Stimulated activated CD8-positive, alpha-beta memory T cell treated with anti-CD3 and anti-CD28 coated beads, Interleukin-7, amount 100 ng/mL, for 1 hour (primary cell): ENCODE data around the gene CTNND2.
"Not testable (repeated sequence)": the region's sequence is repeated elsewhere in the genome, so short reads cannot be mapped to it uniquely, and the experiment has no call there.

Experiments
- DNase-seq, 2 donors: peaks; one replicate each; pipeline ENCODE4 v3.0.0-alpha.2; 2020; ENCODE audit warnings: low read depth in 2 of 2

The CTNND2 gene

DNA sequence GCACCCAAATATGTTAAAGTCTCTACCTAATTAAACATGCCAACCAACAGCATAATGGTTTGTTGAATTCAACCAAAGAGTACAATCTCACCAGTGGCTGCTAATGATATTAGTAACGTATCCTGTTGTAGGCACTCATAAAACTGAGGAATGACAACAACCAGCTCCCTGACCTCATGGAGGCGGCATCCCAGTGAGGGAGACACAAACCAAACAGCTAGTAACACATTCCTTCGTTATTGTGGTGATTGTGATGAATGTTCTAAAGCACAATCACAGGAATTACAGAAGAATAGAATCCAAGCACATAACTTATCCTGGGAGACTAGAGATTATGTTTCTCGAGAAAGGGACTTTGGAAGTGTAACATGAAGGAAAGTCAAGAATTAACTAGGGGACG, 224.6 kb downstream of the CTNND2 start:
- no peak for DNase-seq

DNA sequence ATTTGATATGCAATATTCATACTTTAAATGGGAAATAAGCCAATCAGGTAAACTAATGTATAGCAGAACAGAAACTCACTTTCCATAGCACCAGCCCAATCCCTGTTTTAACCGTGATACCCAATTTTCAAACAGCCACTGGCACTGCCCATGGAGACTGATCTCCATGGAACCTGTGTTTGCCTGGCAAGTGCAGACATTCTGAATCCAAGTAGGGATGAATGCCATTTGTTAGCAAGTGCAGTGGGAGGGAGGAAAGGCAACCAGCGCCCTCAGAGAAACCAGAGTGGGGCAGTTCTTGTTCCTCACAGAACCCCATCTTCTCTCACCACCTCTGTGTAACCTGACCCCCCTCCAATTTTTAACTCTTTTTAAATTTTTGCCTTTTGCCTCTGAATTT, 229.1 kb downstream of the CTNND2 start:
- no peak for DNase-seq

DNA sequence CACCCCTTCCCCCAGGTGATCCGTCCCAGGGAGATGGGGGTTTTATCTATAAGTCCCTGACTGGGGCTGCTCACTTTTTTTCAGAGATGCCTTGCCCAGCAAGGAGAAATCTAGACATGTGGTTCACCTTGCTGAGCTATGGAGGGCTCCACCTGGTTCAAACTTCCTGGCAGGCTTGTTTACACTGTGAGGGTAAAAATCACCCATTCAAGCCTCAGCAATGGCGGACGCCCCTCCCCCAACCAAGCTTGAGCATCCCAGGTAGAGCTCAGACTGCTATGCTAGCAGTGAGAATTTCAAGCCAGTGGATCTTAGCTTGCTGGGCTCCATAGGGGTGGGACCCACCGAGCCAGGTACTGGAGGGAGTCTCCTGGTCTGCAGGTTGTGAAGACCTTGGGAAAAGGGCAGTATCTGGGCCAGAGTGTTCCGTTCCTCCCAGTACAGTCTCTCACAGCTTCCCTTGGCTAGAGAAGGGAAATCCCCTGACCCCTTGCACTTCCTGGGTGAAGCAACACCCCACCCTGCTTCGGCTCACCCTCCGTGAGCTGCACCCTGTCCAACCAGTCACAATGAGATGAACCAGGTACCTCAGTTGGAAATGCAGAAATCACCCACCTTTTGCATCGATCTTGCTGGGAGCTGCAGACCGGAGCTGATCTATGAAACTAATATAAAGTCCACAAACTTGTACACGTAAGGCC, 231.7 kb downstream of the CTNND2 start:
- DNase-seq: no peak

DNA sequence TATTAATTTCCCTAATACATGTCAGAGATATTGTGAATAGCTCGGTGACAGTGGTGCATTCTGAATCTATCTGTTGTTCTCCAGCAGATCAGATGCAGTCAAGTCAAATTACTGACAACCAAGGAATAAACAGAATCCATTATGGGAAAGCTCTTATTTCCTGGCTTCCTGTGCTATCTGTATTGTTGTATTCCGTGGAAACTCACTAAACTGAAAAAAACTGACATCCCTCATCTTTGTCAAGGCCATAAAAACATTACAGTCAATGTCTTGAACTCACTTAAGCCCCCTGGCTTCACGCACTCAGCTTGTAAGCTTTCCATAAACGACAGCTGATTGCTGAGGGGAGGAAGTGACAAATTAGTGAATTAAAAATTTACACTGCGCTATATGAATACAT, 245.9 kb downstream of the CTNND2 start:
- no peak for DNase-seq

DNA sequence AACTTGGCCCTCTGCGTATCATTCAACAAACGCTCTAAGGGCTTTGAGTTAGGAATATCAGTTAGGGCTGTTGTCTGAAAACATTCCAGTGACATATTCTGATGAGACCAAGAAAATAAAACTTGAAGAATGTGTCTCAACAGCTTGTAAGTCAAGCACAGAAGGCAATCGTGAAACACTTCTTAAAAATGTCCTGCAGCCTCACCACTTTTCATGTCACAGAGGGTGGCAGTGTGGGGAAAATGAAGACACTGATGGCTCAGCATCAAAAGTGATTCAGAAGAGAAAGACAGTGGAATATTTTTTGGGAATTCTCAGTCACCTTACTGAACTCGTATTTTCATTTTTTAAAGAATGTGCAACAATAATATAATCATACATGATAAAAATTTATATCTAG, 247.3 kb downstream of the CTNND2 start:
- no peak for DNase-seq

DNA sequence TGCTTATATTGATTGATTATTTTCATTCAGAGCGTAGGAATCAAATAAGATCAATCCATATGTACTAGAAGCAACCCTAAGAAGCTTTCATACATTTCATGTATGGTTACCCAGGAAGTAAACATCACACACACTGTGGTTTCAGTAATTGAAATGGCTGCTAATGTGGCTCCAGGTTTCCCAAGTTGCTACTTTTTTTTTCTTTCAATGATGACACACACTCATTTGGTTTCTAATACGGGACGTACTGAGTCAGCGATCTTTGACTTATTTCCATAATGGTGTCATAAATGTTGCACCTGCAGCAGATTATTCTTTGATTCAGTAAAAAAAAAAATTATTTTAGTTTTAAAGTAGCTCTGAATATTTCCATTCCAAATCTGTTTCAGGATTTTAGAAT, 248.6 kb downstream of the CTNND2 start:
- no peak for DNase-seq

DNA sequence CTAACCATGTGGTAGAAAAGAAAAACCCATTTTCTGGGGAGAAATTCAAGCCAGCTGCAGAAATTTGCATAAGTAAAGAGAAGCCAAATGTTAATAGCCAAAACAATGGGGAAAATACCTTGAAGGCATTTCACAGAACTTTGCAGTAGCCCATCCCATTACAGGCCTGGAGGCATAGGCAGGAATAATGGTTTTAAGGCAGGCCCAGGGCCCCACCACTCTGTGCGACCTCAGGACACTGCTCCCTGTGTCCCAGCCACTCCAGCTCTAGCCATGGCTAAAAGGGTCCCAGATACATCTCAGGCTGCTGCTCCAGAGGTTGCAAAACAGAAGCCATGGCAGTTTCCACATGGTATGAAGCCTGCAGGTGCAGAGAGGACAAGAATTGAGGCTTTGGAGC, 253.3 kb downstream of the CTNND2 start:
- DNase-seq: no peak

DNA sequence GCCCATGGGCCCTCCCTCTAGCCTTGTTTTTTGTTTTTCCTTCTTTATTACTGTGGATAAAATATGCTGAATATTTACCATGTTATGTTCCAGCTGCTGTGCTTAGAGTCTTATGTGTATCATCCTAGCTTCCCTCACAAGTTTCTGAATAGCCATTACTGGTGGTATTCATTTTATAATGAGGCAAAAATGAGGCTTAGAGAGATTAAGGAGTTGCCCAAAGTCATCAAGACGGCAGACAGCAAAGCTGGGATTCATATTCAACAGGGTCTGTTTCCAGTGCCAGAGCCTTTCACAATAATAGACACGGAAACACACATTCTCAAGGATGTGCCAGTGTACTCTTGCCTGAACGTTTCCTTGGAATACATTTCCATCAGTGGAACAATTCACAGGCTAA, 258.1 kb downstream of the CTNND2 start:
- DNase-seq: no peak

DNA sequence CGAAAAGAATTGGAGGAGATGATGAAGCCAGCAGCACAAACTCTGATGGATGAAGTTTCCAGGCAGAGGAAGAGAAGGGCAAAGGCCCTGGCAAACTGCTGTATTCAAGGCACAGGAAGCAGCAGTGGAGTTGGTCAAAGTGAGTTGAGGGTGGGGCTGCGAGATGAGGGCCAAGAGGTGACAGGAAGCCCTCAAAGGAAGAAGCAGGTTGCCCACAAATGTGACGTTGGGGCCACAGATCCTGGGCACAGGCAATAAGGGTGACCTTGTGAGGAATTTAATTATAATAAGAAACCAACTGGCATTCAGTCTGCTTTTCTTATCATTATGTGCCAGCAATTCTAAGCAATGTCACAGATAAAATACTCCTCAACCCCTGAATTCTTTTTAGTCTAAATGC, 261.8 kb downstream of the CTNND2 start:
- no peak for DNase-seq

DNA sequence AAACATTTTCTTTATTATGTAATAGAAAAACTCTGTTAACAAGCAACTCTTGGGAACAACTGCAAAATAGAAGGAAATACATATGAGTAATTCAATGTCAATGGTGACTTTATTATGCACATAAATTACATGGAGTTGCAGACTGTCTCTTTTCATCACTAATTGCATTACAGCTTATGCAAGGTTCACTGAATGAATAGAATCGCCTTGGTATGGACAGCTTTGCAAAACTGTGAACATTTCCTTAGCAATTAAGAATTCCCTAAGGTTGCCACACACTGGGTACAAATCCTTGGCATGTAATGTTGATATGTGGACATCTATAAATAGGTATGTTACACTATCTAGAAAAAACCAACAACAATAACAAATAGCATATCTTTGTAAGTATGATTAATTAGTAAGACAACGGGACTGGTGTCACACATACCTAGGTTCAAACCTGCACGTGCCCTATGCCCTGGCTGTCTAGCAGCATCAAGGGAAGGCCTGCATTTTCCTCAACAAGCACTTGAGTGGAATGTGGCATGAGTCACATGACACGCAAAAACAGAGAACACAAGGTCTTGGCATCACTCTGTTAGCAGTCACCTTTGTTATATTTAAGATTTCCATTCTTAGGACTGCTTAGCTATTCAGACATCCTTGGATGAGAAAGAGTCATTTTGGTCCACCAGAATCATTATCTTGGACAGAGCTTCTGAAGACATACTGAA, 263.9 kb downstream of the CTNND2 start:
- no peak for DNase-seq

DNA sequence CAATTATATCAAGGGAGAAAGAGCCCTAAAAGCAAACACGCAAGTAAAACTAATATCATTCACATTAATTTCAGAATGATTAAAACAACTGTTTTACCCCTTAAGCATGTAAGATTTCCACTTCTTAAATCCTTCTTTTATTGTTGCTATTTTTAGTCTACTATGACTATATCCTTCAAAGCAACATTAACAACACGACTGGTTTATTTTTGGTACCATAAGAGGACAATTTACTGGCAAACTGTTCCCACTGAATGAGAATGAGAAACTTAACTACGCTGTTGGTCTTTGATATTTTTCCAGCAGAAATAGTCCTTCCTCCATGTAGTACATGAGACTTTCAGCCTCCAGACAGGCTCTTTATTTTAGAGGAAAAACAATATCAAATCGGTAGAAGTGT, 281.5 kb downstream of the CTNND2 start:
- no peak for DNase-seq

DNA sequence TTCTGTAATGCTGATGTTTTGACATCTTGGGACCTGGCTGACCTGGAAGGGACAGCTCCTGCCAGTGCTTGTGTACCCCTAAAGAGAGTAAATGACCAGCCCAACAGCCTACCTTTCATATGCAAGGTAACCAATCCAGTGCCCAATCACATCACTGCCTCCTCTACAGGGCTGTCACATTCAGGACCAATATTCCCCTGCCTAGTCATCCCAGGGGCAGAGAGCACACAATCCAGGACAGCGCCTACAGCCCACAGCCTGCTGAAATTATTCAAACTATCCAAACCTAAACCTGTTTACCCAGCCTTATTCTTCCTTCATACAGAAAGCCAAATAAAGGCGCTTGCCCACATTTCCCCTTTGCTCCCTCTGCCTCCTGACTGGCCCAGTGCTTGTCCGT, 284.1 kb downstream of the CTNND2 start:
- DNase-seq: no peak

DNA sequence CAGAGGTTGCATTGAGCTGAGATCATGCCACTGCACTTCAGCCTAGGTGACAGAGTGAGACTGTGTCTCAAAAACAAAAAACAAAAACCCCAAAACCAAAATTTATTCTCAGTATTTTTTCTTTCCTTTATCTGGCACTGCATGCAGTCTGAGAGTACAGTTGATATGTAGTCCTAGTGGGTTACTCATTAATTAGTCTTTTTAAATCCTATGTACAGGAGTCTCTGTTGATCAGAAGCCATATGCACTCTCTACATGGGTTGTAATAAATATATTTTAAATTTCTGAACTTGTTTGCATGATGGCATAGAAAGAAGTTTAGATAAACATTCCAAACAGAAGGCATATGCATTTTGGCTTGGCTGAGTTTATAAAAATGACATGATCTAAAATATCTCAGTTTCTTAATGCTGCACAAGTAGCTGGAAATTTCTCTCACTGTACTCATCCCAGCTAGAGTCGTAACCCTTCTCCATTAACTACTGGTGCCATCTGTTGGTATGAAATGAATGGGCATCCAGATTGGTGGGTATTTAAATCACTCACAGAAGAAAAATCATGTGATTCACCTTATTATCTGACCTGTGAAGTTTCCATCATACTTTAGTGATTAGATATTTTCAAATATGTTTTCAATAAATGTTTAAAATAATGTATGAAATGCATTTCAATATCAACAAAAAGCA, 284.8 kb downstream of the CTNND2 start:
- DNase-seq: no peak

DNA sequence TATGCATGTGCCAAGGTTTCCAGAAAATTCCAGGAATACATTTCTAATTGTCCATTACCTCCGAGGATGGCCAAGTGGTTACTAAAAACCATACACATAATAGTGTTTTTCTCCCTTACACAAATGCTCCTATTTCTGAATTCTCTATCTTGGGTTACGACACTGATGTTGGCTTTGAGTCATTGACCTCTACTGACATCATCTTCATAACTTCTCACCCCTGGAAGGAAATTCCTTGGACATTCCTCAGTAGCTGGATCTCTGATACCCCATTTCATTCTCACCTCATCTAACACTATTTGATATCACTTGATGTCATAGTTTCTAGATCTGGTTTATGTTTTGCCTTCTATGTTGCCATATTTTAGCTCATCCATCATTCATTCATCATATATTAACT, 287.2 kb downstream of the CTNND2 start:
- no peak for DNase-seq

DNA sequence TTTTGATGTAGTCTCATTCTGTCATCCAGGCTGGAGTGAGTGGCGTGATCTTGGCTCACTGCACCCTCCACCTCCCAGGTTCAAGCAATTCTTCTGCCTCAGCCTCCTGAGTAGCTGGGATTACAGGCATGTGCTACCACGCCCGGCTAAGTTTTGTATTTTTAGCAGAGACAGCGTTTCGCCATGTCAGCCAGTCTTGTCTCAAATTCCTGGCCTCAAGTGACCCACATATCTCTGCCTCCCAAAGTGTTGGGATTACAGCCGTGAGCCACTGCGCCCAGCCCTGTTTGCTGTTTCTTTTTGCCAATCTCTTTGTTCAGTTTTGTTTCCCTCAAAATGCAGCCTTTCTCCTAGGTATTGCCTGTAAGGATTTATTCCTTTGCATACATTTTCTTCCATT, 287.6 kb downstream of the CTNND2 start:
- DNase-seq: not testable (repeated sequence)

DNA sequence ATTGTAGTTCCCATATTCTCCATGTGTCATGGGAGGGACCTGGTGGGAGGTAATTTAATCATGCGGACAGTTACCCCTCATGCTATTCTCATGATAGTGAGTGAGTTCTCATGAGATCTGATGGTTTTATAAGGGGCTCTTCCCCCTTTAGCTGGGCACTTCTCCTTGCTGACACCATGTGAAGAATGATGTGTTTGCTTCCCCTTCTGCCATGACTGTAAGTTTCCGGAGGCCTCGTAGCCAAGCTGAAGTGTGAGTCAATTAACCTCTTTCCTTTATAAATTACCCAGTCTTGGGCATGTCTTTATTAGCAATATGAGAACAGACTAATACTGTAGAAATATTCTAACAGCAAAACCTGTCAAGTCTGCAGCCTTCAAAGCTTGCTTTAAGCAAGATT, 293.2 kb downstream of the CTNND2 start:
- no peak for DNase-seq

DNA sequence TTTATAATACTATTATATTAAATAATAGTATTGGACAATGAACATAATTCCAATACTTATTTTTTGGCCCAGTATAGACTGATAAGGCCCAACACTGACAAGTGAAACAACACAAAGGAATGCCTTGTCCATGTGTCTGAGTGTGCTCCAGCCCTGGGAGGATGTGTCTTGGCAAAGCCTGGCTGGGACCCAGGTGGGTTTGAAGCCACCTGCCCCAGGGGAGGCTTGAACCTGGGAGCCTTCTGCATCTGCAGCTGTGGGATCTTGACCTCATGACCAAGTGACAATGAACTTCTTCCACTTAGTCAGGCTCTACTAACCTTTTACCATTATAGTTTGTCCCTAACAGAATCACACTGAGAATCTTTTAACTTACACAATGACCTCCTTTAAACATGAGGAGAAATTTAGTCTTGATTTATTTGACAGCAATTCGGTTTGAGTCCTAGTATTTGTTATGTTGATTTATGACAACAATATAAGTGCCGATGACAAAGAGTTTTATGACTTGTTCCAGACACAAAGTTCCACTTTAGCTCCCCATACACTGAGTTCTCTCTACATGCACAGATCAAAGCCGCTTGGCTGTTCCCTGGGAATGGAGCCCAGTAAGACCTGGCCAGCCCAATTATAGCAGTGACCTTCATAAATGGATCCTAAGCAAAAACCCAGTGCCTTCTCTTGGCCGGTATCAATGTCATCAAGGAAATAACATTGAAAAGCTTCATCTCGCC, 294.5 kb downstream of the CTNND2 start:
- no peak for DNase-seq

DNA sequence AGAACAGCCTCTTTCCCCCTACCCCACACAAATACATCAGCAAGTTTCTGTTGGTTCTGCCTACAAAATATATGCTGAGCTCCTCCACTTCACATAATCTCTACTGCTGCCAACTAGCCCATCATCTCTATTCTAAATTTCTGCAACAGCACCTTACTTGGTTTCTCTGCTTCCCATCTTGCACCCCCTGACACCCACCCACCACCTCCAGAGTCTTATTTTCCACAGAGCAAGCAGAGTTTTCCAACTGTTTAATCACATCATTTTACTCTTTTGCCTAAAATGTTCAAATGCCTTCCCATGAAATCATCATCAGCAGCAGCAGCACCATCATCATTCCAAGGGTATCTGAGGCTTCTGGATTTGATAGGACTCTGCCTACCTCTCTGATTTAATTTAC, 295.7 kb downstream of the CTNND2 start:
- DNase-seq: no peak

DNA sequence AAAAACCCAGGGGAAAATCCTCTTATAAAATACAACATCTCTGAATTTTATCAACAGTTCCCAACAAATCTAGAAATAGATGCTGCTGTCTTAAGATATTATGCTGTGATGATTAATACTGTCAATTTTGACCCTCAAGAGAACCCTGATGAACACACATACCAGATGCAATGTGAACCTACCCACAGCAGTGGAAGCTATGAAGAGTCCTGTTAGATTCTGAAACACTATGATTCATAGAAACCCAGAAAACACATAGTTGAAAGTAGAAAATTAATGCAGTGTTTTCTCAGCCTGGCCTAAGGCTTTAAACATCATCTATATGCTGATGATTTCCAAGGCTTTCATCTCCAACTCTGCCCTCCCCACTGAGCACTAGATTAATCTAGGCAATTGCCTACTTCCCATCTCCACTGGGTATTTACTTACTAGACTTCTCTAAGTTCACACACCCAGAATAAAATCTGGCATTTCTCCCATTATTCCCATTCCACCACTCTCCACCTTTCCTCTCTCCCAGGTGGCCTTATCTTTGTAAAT, 296.2 kb downstream of the CTNND2 start:
- no peak for DNase-seq

DNA sequence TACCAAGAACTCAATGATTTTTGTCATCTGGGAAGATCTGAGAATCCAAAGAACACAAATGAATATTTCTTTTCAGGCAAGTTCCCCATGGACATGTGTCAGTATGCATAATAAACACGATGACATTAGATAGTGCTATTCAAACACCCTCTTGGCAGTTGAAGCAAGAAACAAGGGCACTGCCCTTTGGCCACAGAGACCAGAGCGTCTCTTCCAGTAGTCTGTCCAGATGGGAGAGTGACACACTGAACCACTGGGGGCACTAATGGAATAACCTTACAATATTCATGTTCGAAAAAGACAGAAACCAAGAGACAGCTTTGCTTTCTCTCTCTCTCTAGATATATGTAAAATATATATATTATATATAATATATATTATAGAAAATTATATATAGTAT, 301.9 kb downstream of the CTNND2 start:
- no peak for DNase-seq

DNA sequence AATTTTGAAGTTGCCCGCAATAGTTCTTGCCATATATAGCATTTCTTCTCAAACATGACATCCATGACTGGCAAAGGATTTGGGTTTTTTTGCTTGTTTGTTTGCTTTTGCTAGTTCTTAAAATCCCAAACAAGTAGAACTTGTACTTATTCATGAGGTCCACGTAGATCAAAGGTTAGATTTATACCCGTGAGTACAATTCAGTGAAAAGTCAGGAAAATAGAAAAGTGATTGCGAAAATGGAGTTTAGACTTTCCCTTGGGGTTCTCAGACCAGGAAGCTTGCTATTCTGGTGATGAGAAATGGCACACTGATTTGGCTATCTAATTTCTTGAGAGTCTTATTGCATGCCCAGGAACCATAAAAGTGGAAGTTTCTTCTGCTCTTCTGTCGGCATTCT, 304.7 kb downstream of the CTNND2 start:
- DNase-seq: no peak

DNA sequence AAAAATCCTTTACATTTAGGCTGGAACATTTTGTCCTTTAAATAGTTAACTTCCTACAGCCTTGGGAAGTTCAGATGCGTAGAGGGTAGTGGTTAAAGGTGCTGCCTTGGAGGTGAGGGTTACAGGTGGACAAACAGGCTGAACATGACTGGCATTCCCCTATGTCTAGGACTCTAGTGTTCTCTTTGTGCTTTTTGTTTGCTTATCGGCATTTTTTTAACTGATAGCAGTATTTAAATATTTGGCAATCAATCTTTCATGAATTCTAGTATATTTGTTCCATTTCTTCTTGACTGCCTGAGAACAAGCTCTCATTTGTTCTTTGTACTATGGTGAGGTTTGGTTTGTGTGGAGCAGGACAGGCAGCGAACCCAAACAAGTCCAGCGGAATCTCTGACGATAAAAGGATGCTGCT, 307.6 kb downstream of the CTNND2 start:
- DNase-seq: no peak
